Measurements from ENCODE around the gene NUP153.

GRCh38 chr6:17589406-17590096 is 117.2 kb downstream of the NUP153 start:
- TF ChIP-seq CTCF (IDR thresholded peaks at IDR 0.05), result no peak
- TF ChIP-seq EZH2 (IDR thresholded peaks at IDR 0.05; ENCODE audit: borderline replicate concordance, insufficient read depth, low read depth, low read length, poor library complexity, severe bottlenecking), result no peak
